ENCODE measurements around the gene ITFG1. TPM values are rescaled to one million over a fixed set of nuclear protein-coding genes. Genes with fewer than 3 reads are reported as not detected.
"Not testable (repeated sequence)": the region's sequence is repeated elsewhere in the genome, so short reads cannot be mapped to it uniquely, and the experiment has no call there.

Gene ITFG1
- total RNA-seq, 4 donors from 2014 or later = 32.5 to 63.1 (median 43.1) TPM

GRCh38 chr16:47140686-47141085, 320.2 kb downstream of the ITFG1 start:
- ATAC-seq (ENCODE audit: low FRiP score) = no peak
- no peak for DNase-seq (ENCODE audit: low spot score)
- no peak for TF ChIP-seq CTCF (IDR thresholded peaks at IDR 0.05)

DNA sequence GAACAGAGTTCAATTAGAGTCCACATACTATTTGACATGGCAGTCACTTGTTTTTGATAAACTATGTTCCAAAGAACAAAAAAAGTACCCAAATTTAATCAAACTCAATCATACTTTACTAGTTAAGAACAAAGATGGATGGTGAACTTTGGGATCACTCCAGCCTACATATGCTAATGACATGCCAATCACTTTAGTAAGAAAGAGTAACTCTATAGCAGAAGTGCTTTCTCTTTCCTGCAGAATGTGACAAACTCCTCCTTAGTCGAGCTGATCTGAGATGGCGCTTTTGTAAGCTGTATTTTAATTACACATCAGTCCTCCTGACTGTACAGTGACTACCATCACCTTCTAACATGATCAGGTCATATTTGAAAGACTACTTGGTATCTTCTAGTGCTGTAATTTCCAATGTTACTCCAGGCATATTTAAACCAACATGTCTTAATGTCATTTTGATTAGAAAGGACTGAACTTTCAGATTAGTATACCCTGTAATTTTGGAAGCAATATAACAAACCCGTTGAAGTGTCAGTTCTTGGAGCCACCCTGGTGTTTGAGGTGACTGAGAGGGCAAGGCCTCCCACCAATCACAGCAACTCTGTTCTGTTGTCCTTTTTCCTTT, 321.2 kb downstream of the ITFG1 start:
- no peak for TF ChIP-seq CTCF (IDR thresholded peaks at IDR 0.05)
- no peak for DNase-seq (ENCODE audit: low spot score)
- ATAC-seq (ENCODE audit: low FRiP score) = no peak

DNA sequence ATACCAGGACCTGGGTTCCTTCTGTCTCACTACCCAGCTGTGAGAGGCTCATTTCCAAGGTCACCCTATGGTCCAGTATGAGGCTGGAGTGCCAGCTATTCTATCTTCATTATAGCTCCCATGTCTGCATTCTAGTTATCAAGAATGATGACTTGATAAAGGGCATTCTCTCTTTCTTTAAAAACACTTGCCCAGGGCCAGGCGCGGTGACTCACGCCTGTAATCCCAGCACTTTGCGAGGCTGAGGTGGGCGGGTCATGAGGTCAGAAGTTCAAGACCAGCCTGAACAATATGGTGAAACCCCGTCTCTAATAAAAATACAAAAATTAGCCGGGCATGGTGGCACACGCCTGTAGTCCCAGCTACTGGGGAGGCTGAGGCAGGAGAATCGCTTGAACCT, 322.9 kb downstream of the ITFG1 start:
- DNase-seq (ENCODE audit: low spot score) = not testable (repeated sequence)

GRCh38 chr16:47136099-47136842, 324.6 kb downstream of the ITFG1 start:
- ATAC-seq (ENCODE audit: low FRiP score) = no peak
- DNase-seq (ENCODE audit: low spot score) = no peak
- no peak for TF ChIP-seq CTCF (IDR thresholded peaks at IDR 0.05)

More for the DNA sequence above, 322.9 kb downstream of the ITFG1 start:
- ATAC-seq (ENCODE audit: low FRiP score) = not testable (repeated sequence)

DNA sequence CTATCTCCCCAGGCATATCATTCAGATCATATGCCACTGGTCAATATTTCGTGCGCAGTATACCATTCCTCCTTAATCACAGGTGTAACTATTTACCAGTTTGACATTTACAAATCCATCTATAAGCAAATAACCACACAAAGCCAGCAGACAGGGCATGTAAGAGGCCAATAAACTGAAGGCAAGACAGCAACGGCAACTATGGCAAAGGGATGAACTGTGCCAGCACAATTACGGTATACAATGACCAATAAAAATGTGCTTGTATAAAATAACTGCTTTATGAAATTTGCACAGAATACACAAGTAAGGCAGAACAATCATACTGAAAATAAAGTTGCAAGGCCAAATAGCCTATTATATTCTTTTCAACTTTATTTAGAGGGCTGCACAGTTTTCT, 326.3 kb downstream of the ITFG1 start:
- TF ChIP-seq CTCF (IDR thresholded peaks at IDR 0.05) = no peak
- DNase-seq (ENCODE audit: low spot score) = no peak
- ATAC-seq (ENCODE audit: low FRiP score) = no peak

DNA sequence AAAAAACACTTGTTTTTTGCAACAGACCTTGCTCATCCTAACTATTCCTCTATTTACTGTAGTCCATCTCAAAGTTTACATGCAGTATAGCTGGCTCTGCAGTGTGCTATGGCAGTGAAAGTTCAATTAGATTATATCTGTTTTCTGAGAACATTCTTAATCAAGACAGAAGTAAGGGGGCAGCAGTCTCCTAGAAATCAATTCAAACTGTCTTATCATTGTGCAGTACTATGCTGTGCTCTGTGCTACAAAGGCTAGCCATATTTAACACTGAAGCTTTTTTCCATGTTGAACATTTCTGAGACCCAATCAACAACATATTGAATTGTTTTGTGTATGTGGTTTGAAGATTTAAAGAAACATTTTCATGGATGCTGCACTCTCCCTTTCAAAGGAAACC, 328.6 kb downstream of the ITFG1 start:
- no peak for ATAC-seq (ENCODE audit: low FRiP score)
- TF ChIP-seq CTCF (IDR thresholded peaks at IDR 0.05) = no peak
- no peak for DNase-seq (ENCODE audit: low spot score)

DNA sequence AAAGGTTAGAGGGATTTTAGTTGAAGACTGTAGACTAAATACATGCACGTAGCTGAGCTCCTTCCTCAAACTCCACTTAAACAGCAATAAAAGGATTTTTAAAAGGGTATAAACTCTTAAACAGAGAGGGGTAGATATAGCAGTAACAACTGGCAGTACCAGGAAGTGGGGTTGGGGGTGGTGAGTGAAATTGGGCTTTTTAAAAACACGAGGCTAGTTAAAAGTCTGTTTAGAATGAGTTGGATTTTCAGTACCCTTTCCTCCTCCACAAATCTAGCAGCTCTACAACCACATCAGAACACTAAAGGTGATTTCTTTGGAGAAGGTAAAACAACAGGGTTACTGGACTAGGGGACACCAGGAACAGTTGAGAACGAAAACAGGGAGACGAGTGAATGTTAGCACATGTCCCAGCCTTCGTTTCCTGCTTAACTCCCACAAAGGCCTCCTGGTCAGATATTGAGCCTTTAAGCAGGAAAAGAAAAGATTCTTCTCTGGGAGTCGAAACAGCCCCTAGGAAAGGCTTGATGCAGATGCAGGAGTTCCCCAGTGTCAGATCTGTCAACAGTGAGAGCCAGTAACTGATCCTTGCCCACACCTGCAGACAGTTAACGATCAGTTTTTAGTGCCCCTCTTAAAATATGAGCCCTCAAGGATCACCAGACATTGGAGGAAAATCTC, 331.0 kb downstream of the ITFG1 start:
- TF ChIP-seq CTCF (IDR thresholded peaks at IDR 0.05) = no peak
- ATAC-seq (ENCODE audit: low FRiP score) (no peak), DNase-seq (ENCODE audit: low spot score) (no peak)
